Kidney (tissue), 14 donors: ENCODE data around the gene NCAPD2. TPM values are rescaled to one million over a fixed set of nuclear protein-coding genes. Genes with fewer than 3 reads are reported as not detected.

Experiments
- DNase-seq, 5 donors: peaks; one replicate each; pipeline ENCODE4 v3.0.0-alpha.2; 2013 to 2020
- FAIRE-seq: peaks from 2 replicates; lab custom pipeline; 2012; peaks lifted over from hg19 to GRCh38; lab: Jason Lieb, UNC
- H3K27ac ChIP-seq, 2 donors: one replicate each; pipeline ENCODE4 v1.7.0; 2013; ENCODE audit warnings: low read depth in 2 of 2, low read length in 2 of 2, inconsistent platforms in 1 of 2
- H3K27me3 ChIP-seq: one replicate; pipeline ENCODE4 v1.7.1; 2013; ENCODE audit warnings: low read length, inconsistent platforms; ENCODE audit not compliant: control insufficient read depth, insufficient read depth
- H3K36me3 ChIP-seq, 3 donors: one replicate each; pipeline versions ENCODE4 v1.7.0 to v1.7.1; 2013; ENCODE audit warnings: low read length in 3 of 3, control low read depth in 1 of 3, inconsistent platforms in 1 of 3; ENCODE audit not compliant: insufficient read depth in 3 of 3, control insufficient read depth in 2 of 3
- H3K4me1 ChIP-seq, 3 donors: one replicate each; pipeline versions ENCODE4 v1.7.0 to v1.7.1; 2013; ENCODE audit warnings: low read length in 3 of 3, inconsistent platforms in 1 of 3, low read depth in 1 of 3; ENCODE audit not compliant: control insufficient read depth in 2 of 3, insufficient read depth in 2 of 3
- H3K4me3 ChIP-seq, 3 donors: one replicate each; pipeline versions ENCODE4 v1.7.0 to v1.8.1; 2013; ENCODE audit warnings: low read length in 3 of 3, control low read depth in 1 of 3, inconsistent platforms in 1 of 3
- H3K9ac ChIP-seq, 3 donors: one replicate each; pipeline versions ENCODE4 v1.7.0 to v1.7.1; 2013; ENCODE audit warnings: low read length in 3 of 3, control low read depth in 1 of 3, inconsistent platforms in 1 of 3
- H3K9me3 ChIP-seq, 3 donors: one replicate each; pipeline versions ENCODE4 v1.7.0 to v1.7.1; 2013; ENCODE audit warnings: low read length in 3 of 3, control low read depth in 1 of 3, inconsistent platforms in 1 of 3; ENCODE audit not compliant: control insufficient read depth in 2 of 3, insufficient read depth in 1 of 3
- intact Hi-C: fragments of 100-400 bp; cut with DNase I; formaldehyde crosslinking; loops from one replicate; pipeline ENCODE4 v1.11.1; 2022
- polyA plus RNA-seq: library from polyadenylated mRNA; stranded (reverse); fragments of 350-450 nt; fragmentation: Illumina TruSeq; extraction: RNeasy Lipid Tissue Mini Kit (QIAGEN cat#74804); gene quantifications from one replicate; pipeline ENCODE4 v1.2.3, GENCODE V29; 2014; ENCODE audit warnings: low read depth, low replicate concordance; ENCODE audit not compliant: insufficient read depth
- total RNA-seq: library from RNA; stranded (reverse); fragmentation: NEBNext Ultra II Directional; extraction: Animal tissue kit (Norgen Biotek cat#: 25700); gene quantifications from one replicate; pipeline ENCODE4 v1.2.1, GENCODE V29; 2021
- TF ChIP-seq, protein P1 (sequence below): IDR thresholded peaks from 3 replicates; pipeline ENCODE4 v1.5.1; 2012; ENCODE audit warnings: mild to moderate bottlenecking, moderate library complexity, borderline replicate concordance; ENCODE audit not compliant: insufficient read depth; ENCODE audit errors: extremely low read depth
- donor health status: control.
- donor health status: control.
- donor health status: control.
- donor health status: control.
- donor health status: control.
- donor health status: DM: yes; HTN: yes; CAD: no.
- donor health status: Normal renal cell carcinoma (clear cell type).

Gene NCAPD2
- total and polyA plus RNA-seq, 2 donors from 2014 or later: 4.5 to 23.4 TPM

GRCh38 chr12:6547987-6548386 lies 54.1 kb downstream of the NCAPD2 start:
- FAIRE-seq (no peak), DNase-seq (no peak)
- no peaks in the 10 kb centered on the region for H3K27me3 ChIP-seq
- H3K9me3 ChIP-seq: no peaks in the 10 kb centered on the region
- peaks cover 0 to 21% (median under 1%) of the 10 kb centered on the region in 3 donors for H3K4me1 ChIP-seq
- TF ChIP-seq, protein P1, sequence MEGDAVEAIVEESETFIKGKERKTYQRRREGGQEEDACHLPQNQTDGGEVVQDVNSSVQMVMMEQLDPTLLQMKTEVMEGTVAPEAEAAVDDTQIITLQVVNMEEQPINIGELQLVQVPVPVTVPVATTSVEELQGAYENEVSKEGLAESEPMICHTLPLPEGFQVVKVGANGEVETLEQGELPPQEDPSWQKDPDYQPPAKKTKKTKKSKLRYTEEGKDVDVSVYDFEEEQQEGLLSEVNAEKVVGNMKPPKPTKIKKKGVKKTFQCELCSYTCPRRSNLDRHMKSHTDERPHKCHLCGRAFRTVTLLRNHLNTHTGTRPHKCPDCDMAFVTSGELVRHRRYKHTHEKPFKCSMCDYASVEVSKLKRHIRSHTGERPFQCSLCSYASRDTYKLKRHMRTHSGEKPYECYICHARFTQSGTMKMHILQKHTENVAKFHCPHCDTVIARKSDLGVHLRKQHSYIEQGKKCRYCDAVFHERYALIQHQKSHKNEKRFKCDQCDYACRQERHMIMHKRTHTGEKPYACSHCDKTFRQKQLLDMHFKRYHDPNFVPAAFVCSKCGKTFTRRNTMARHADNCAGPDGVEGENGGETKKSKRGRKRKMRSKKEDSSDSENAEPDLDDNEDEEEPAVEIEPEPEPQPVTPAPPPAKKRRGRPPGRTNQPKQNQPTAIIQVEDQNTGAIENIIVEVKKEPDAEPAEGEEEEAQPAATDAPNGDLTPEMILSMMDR: no peak
- H3K27ac ChIP-seq: no peak overlapping the region
- H3K4me3 ChIP-seq: no peak overlapping the region
- H3K36me3 ChIP-seq: peaks cover 0 to 18% (median 12%) of the 10 kb centered on the region in 3 donors
- intact Hi-C loops: no loop called here
- H3K9ac ChIP-seq: no peak overlapping the region

- peaks cover 0 to 25% (median 6%) of the 10 kb centered on the region in 3 donors for H3K4me1 ChIP-seq
- H3K36me3 ChIP-seq: peaks cover 0 to 15% (median 12%) of the 10 kb centered on the region in 3 donors
- TF ChIP-seq, protein P1: no peak
- no peaks in the 10 kb centered on the region for H3K9me3 ChIP-seq
- no peak overlapping the region for H3K27ac ChIP-seq
- intact Hi-C loops: no loop called here
- DNase-seq (peak in 1 of 5 donors; percentile 70), FAIRE-seq (no peak)
- H3K27me3 ChIP-seq: no peaks in the 10 kb centered on the region
- H3K9ac ChIP-seq: no peak overlapping the region
- no peak overlapping the region for H3K4me3 ChIP-seq
Observed at GRCh38 chr12:6548556-6548955, 54.7 kb downstream of the NCAPD2 start.

DNA sequence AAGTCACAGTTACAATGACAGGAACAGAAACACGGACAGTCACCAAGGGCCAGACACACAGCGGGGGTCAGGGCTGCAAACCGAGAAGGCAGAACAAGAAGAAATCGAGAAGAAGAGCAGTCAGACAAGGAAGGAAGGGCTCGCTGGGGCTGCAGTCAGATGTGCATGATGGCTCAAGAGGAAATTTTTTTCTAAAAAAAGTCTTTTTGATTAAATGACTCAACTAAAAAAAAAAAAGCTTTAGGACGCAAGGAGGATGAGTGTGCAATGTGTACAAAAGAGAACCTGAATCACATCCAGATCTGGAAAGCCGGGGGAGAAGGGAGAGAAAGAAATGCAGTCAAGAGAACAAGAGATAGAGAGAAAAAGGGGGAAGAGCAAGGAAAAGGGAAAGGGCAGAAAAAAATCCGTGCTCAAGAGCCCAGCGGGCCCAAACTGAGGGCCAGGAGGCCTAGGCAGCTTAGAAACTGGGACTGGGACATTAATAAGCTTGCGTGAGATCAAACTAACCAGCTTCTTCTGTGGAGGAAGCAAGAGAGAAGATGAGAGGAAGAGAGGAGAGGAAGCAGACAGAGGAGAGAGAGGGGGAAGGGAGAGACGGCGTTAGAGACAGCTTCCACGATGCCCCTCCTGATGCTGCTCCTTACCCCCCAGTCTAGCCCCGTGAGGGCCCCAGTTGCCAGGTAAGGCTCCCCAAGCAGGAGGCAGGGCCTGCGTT lies 55.2 kb downstream of the NCAPD2 start:
- no peak overlapping the region for H3K9ac ChIP-seq
- no peaks in the 10 kb centered on the region for H3K9me3 ChIP-seq
- H3K27me3 ChIP-seq: no peaks in the 10 kb centered on the region
- H3K4me3 ChIP-seq: no peak overlapping the region
- H3K4me1 ChIP-seq: peaks cover 0 to 28% (median 9%) of the 10 kb centered on the region in 3 donors
- no peak for FAIRE-seq
- TF ChIP-seq, protein P1: no peak
- H3K27ac ChIP-seq: no peak overlapping the region
- H3K36me3 ChIP-seq: peaks cover 0 to 15% (median 12%) of the 10 kb centered on the region in 3 donors
- no peak for DNase-seq
- intact Hi-C loops: no loop called here
